Glutamatergic neuron (in vitro differentiated cells): ENCODE measurements around the gene NTRK1. TPM values are rescaled to one million over a fixed set of nuclear protein-coding genes. Genes with fewer than 3 reads are reported as not detected.

Experiments
- DNase-seq: peaks from one replicate; pipeline ENCODE4 v3.0.0; 2022
- H3K27ac Mint-ChIP-seq: one replicate; pipeline ENCODE4 v1.8.0; 2020; ENCODE audit warnings: mild to moderate bottlenecking, mixed read lengths, inconsistent platforms; ENCODE audit not compliant: unreplicated experiment
- H3K27me3 Mint-ChIP-seq: one replicate; pipeline ENCODE4 v1.8.0; 2020; ENCODE audit warnings: mild to moderate bottlenecking, moderate library complexity, mixed read lengths, inconsistent platforms; ENCODE audit not compliant: unreplicated experiment
- H3K36me3 Mint-ChIP-seq: one replicate; pipeline ENCODE4 v1.8.0; 2020; ENCODE audit warnings: mild to moderate bottlenecking, mixed read lengths, inconsistent platforms; ENCODE audit not compliant: unreplicated experiment
- H3K4me1 Mint-ChIP-seq: one replicate; pipeline ENCODE4 v1.8.0; 2020; ENCODE audit warnings: mild to moderate bottlenecking, low read depth, mixed read lengths, inconsistent platforms; ENCODE audit not compliant: unreplicated experiment
- H3K4me3 Mint-ChIP-seq: one replicate; pipeline ENCODE4 v1.8.0; 2020; ENCODE audit warnings: mild to moderate bottlenecking, mixed read lengths, inconsistent platforms; ENCODE audit not compliant: unreplicated experiment
- H3K9me3 Mint-ChIP-seq: one replicate; pipeline ENCODE4 v1.8.0; 2020; ENCODE audit warnings: mild to moderate bottlenecking, moderate library complexity, mixed read lengths, inconsistent platforms; ENCODE audit not compliant: unreplicated experiment
- total RNA-seq: library from RNA; stranded (reverse); fragmentation: NEBNext Ultra II Directional; extraction: Animal tissue kit (Norgen Biotek cat#: 25700); gene quantifications from one replicate; pipeline ENCODE4 v1.2.1, GENCODE V29; 2021; ENCODE audit not compliant: unreplicated experiment
- TF ChIP-seq, protein P1 (sequence below): fragments of 200-600 bp; sonication (generic); IDR thresholded peaks from one replicate; pipeline ENCODE4 v1.5.0; 2021; ENCODE audit not compliant: partially characterized antibody, unreplicated experiment

The NTRK1 gene
- total RNA-seq, 1 donor from 2014 or later, result 296 TPM

DNA sequence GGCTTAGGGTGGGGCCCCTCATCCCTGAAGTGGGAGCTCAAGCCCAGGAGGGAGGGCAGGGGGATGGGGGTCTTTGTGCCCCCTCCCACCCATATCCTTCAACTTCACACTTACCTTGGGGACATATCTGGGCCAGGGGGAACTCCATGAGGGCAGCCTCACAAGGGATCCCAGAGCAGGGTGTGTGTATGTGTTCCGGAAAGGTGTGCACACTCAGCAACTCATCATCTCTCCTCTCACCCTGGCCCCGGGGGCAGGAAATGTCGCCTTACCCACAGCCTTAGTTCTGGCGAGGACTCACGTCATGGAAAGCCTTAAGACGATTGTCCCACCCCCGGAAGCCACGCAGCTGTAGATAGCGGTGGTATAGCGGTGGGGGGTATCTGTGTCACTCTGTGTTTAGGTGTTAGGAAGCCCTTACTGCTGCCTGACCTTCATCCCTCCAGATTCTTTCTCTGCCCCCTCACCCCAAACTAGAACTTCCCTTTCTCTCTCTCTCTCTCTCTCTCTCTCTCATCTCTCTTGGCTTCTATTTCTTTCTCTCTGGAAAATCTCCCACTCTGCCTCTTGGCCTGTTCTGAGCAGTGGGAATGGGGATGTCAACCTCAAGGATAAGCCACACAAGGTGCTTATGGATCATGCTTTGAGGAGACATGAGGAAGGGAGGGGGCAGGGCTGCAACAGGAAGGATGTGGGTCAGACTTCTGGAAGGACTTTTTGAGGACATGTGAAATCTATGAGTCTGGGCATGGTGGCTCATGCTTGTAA, 43.9 kb upstream of the NTRK1 start, which contains the start of gene SH2D2A:
Gene SH2D2A, minus strand, starts transcription at position 288 of the 768 bp plus-strand sequence. Its CDS starts 140 bp downstream, at position 148.
- Mint-ChIP-seq H3K27me3 (peaks cover 16% of the 10 kb centered on the region), H3K9me3 (peaks cover 14% of the 10 kb centered on the region), H3K27ac (peak within 1 kb of the TSS; percentile 87), H3K36me3 (peaks cover 14% of the 10 kb centered on the region), H3K4me3 (peak within 1 kb of the TSS; percentile 80), H3K4me1 (peaks cover 12% of the 10 kb centered on the region)
- TF ChIP-seq, protein P1, sequence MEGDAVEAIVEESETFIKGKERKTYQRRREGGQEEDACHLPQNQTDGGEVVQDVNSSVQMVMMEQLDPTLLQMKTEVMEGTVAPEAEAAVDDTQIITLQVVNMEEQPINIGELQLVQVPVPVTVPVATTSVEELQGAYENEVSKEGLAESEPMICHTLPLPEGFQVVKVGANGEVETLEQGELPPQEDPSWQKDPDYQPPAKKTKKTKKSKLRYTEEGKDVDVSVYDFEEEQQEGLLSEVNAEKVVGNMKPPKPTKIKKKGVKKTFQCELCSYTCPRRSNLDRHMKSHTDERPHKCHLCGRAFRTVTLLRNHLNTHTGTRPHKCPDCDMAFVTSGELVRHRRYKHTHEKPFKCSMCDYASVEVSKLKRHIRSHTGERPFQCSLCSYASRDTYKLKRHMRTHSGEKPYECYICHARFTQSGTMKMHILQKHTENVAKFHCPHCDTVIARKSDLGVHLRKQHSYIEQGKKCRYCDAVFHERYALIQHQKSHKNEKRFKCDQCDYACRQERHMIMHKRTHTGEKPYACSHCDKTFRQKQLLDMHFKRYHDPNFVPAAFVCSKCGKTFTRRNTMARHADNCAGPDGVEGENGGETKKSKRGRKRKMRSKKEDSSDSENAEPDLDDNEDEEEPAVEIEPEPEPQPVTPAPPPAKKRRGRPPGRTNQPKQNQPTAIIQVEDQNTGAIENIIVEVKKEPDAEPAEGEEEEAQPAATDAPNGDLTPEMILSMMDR, result no peak
- DNase-seq, result no peak

DNA sequence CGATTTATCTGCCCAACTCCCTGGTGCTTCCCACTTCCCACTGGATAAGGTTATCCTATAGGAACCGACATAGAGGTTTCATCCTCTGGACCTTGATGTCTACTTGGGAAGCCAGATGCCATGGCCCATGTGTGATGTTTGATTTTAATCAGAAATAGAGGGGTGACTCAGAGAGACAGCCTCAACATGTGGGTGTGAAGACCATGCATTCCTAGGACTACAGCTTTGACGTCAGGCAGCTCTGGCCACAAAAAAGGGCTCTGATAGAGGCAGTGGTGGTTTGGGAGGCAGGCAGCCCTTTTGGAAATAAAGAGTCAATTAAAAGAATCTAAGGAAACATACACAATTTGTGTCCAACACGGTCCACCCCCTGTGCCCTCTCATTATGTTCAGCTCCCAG, 38.9 kb upstream of the NTRK1 start:
- no peak overlapping the region for H3K4me3 Mint-ChIP-seq
- TF ChIP-seq, protein P1, result no peak
- H3K27ac Mint-ChIP-seq, result no peak overlapping the region
- H3K4me1 Mint-ChIP-seq, result peaks cover 3% of the 10 kb centered on the region
- no peak for DNase-seq
- H3K27me3 Mint-ChIP-seq, result peaks cover 12% of the 10 kb centered on the region
- H3K9me3 Mint-ChIP-seq, result peaks cover 4% of the 10 kb centered on the region
- H3K36me3 Mint-ChIP-seq, result peaks cover 11% of the 10 kb centered on the region

DNA sequence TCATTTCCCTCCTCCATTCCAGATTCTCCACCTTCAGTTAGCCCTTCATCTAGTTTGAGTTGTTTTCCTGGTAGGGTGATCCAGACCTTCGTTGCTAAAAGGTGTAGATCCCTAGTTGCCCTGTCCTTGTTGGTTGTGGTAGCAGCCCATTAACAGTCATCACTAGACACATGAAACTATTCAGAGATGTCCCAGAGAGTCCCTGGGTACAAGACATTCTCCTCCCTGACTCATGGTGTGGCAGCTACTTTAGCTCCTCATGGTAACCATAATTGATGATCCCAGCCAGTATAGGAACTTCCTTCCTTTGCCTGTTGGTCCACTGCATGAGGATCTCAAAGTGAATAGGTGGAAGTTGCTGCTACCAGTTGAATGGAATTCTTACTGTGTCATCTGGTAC, 38.0 kb upstream of the NTRK1 start:
- peaks cover 11% of the 10 kb centered on the region for H3K36me3 Mint-ChIP-seq
- no peak overlapping the region for H3K4me3 Mint-ChIP-seq
- DNase-seq, result no peak
- H3K27me3 Mint-ChIP-seq, result peaks cover 10% of the 10 kb centered on the region
- H3K4me1 Mint-ChIP-seq, result no peaks in the 10 kb centered on the region
- H3K27ac Mint-ChIP-seq, result no peak overlapping the region
- TF ChIP-seq, protein P1, result no peak
- peaks cover 4% of the 10 kb centered on the region for H3K9me3 Mint-ChIP-seq

DNA sequence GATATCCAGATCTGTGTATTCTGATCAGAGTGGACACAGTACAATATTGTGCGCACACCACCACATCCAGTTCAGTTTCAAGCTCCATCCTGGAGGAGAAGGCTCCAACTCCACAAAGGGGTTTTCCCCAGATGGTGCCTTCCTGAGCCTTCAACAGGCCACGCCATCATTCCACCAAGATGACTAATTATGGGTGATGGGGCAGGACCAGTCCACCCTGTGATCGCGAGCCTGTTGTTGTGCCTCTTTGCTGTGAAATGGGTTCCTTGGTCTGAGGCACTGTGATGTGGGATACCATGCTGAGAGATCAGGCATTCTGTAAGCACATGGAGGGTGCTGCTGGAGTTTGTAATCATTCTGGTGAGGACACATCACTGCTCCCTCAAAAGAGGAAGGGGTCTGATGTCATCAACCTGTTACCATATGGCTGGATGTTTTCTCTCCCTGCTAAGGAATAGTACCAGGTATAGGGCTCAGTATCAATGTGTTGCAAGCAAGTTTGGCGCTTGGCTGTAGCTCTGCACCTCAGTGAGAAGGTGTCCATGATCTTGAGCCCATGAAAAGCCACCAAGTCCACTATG, 37.4 kb upstream of the NTRK1 start:
- H3K4me3 Mint-ChIP-seq, result no peak overlapping the region
- H3K9me3 Mint-ChIP-seq, result peaks cover 4% of the 10 kb centered on the region
- TF ChIP-seq, protein P1, result no peak
- H3K4me1 Mint-ChIP-seq, result no peaks in the 10 kb centered on the region
- peaks cover 10% of the 10 kb centered on the region for H3K27me3 Mint-ChIP-seq
- H3K36me3 Mint-ChIP-seq, result peaks cover 11% of the 10 kb centered on the region
- no peak overlapping the region for H3K27ac Mint-ChIP-seq
- DNase-seq, result no peak

DNA sequence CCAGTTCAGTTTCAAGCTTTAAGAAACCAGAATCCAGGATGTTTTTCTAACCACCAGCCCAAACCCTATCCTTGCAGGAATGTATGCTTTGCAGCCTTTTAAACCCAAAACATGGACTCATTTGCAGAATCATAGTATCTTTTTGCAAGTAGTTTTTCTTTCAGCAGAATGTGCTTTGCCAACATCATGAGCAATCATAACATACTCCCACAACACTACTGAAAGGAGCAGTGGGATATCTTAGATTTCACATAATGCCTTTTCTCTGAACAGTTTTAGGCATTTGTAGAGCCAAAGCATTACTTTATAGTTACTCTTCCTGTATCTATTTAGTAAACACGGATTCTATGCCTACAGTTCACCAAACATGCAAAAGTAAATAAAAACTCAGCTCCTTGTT, 34.0 kb upstream of the NTRK1 start:
- TF ChIP-seq, protein P1, result no peak
- no peak overlapping the region for H3K27ac Mint-ChIP-seq
- H3K4me1 Mint-ChIP-seq, result peaks cover 8% of the 10 kb centered on the region
- no peaks in the 10 kb centered on the region for H3K36me3 Mint-ChIP-seq
- H3K27me3 Mint-ChIP-seq, result peaks cover 15% of the 10 kb centered on the region
- peaks cover 2% of the 10 kb centered on the region for H3K9me3 Mint-ChIP-seq
- no peak for DNase-seq
- no peak overlapping the region for H3K4me3 Mint-ChIP-seq
